Caco-2 (cell line): ENCODE measurements around the gene IGDCC3. TPM values are rescaled to one million over a fixed set of nuclear protein-coding genes. Genes with fewer than 3 reads are reported as not detected.

Experiments
- BruUV-seq: library from RNA; stranded (reverse); fragments of 400-500 nt; replicated peaks from 2 replicates; lab custom pipeline; 2021; lab: Mats Ljungman, UMichigan
- CTCF ChIA-PET: fragments of 300-600 bp; sonication (Branson Sonifier 250); formaldehyde crosslinking; loops from one replicate; lab custom pipeline; 2022; ENCODE audit warnings: antibody characterized with exemption; lab: Charles Lee
- POLR2A ChIA-PET: fragments of 300-600 bp; sonication (Branson Sonifier 250); formaldehyde crosslinking; loops from one replicate; lab custom pipeline; 2022; ENCODE audit warnings: antibody characterized with exemption; lab: Charles Lee
- DNase-seq, 2 experiments: peaks; one replicate each; pipeline versions ENCODE4 v3.0.0 to v3.0.0-alpha.2; 2020 to 2022
- H3K27me3 ChIP-seq: replicated peaks from 2 replicates; pipeline ENCODE4 v1.6.0; 2011; ENCODE audit warnings: low read length; ENCODE audit not compliant: control insufficient read depth, insufficient read depth
- H3K36me3 ChIP-seq: 2 replicates; pipeline ENCODE4 v1.5.1; 2011; ENCODE audit warnings: low read length; ENCODE audit not compliant: control insufficient read depth, insufficient read depth
- H3K4me1 ChIP-seq: fragments of 250-450 bp; sonication (Bioruptor Pico); 2 replicates; pipeline ENCODE4 v1.5.1; 2020; ENCODE audit warnings: mild to moderate bottlenecking
- H3K4me3 ChIP-seq: 2 replicates; pipeline ENCODE4 v1.5.1; 2011; ENCODE audit warnings: low read depth, mild to moderate bottlenecking, control low read depth, low read length
- H3K9me3 ChIP-seq: fragments of 250-450 bp; sonication (Bioruptor Pico); 2 replicates; pipeline ENCODE4 v1.5.1; 2020; ENCODE audit warnings: mild to moderate bottlenecking, moderate library complexity
- H3K27ac Mint-ChIP-seq: one replicate; pipeline ENCODE4 v1.8.0; 2022; ENCODE audit warnings: mixed read lengths; ENCODE audit not compliant: unreplicated experiment
- H3K27me3 Mint-ChIP-seq: one replicate; pipeline ENCODE4 v1.8.0; 2022; ENCODE audit warnings: mixed read lengths; ENCODE audit not compliant: insufficient read depth, unreplicated experiment
- H3K36me3 Mint-ChIP-seq: one replicate; pipeline ENCODE4 v1.8.0; 2022; ENCODE audit warnings: mild to moderate bottlenecking, mixed read lengths; ENCODE audit not compliant: insufficient read depth, unreplicated experiment
- H3K4me1 Mint-ChIP-seq: one replicate; pipeline ENCODE4 v1.8.0; 2022; ENCODE audit warnings: low read depth, mixed read lengths; ENCODE audit not compliant: unreplicated experiment
- H3K4me3 Mint-ChIP-seq: one replicate; pipeline ENCODE4 v1.8.0; 2022; ENCODE audit warnings: mild to moderate bottlenecking, moderate library complexity, mixed read lengths; ENCODE audit not compliant: unreplicated experiment
- H3K9me3 Mint-ChIP-seq: one replicate; pipeline ENCODE4 v1.8.0; 2022; ENCODE audit warnings: mixed read lengths; ENCODE audit not compliant: unreplicated experiment
- intact Hi-C: fragments of 100-400 bp; cut with micrococcal nuclease; formaldehyde crosslinking; loops from one replicate; pipeline ENCODE4 v1.10.0; 2022; ENCODE audit not compliant: unreplicated experiment
- total RNA-seq: library from RNA; stranded (reverse); gene quantifications from 2 replicates; pipeline ENCODE4 v1.2.3, GENCODE V29; 2022
- TF ChIP-seq, protein P1 (sequence below), 2 experiments: fragments of 200-600 bp in 1 of 2; IDR thresholded peaks; 1 replicate in 1 of 2; 2 replicates in 1 of 2; pipeline versions ENCODE4 v1.5.1 to v1.8.0; 2011 to 2022; ENCODE audit warnings: antibody characterized with exemption in 1 of 2, control low read depth in 1 of 2, inconsistent platforms in 1 of 2, low read depth in 1 of 2, low read length in 1 of 2, mild to moderate bottlenecking in 1 of 2, moderate library complexity in 1 of 2; ENCODE audit not compliant: insufficient read depth in 1 of 2, severe bottlenecking in 1 of 2, unreplicated experiment in 1 of 2

Gene IGDCC3
- total RNA-seq, 1 experiment from 2014 or later: 51.2 TPM

DNA sequence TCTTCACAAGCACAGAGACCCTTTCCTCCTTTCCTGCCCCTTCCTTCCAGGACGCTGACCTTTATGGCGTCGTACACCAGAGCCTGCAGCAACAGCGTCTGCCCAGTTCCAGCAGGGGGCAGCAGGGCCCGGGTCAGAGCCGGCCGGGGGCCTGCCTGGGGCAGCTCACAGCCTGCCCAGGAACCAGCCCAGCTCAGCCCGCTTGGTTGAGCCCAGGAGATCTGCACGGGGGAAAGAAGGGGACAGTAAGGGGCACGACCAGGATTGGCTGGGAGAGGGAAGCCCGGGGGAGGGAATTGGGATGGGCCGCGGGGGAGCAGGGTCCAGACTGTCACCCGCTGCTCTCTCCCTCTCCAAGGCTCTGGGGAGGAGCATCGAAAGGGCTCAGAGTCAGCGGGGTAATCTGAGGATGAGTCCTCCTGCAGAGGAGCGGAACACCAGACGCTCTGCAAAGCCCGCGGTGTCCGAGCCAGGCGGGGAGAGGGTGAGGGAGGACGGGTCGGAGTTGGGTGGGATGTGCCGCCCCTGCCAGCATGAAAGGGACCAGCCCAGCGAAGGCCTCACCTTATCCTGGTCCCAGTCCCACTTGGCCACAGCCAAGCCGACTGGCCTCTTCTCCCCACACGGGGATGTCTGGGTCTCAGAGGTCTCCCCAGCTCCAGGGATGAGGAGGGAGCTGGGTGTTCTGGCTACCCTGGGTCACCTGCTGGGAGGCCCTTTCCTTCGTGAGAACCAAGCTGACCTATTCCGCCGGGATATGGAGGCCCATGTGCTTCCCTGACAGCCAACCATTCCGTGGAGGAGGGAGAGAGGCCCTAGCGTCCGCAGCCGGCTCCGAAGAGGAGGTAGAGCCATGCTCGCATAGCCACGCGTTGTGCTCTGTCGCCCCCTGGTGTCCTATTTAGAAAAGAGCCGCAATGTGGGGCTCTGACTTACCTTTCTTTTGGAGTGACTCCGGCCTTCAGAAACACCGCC is 7.4 kb upstream of the IGDCC3 start:
- peak overlapping the region; percentile 83 for H3K27ac Mint-ChIP-seq
- H3K4me3 ChIP-seq: peak overlapping the region; percentile 25

DNA sequence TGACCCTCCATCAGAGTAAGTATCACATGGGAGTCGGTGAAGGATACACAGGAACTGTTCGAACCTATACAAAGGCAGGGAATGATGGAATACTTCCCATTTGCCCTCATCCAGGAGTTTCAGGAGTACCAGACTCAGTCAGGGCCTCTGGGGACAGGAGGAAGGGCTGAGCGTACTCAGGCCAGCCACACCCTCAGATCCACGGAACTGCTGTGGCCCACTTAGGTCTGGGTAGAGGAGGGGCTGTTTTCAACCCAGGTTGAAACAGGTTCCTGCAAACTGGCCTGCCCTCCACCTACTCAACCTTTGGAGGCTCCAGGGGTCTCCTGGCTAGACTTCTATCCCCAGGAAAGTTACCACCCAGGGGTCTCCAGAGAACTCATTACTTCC is 6.7 kb upstream of the IGDCC3 start:
- no peaks in the 10 kb centered on the region for H3K27me3 Mint-ChIP-seq
- H3K4me3 ChIP-seq: no peak overlapping the region
- H3K4me3 Mint-ChIP-seq: peak overlapping the region; percentile 72
- ChIA-PET POLR2A (interaction anchor here (1.1 kb wide), 1 partner anchor 80 kb away, joined by 4 read pairs; the partner anchor contains the start of gene RNU5B-1), CTCF (interaction anchor here (0.6 to 2.9 kb wide), 10 partner anchors 8 to 85 kb away, joined by 3 to 23 read pairs (median 4); partner anchors contain the start of gene RNU5B-1)
- H3K9me3 Mint-ChIP-seq: no peaks in the 10 kb centered on the region
- no peak for DNase-seq
- H3K4me1 ChIP-seq: peaks cover 13% of the 10 kb centered on the region
- H3K36me3 Mint-ChIP-seq: no peaks in the 10 kb centered on the region
- TF ChIP-seq, protein P1, sequence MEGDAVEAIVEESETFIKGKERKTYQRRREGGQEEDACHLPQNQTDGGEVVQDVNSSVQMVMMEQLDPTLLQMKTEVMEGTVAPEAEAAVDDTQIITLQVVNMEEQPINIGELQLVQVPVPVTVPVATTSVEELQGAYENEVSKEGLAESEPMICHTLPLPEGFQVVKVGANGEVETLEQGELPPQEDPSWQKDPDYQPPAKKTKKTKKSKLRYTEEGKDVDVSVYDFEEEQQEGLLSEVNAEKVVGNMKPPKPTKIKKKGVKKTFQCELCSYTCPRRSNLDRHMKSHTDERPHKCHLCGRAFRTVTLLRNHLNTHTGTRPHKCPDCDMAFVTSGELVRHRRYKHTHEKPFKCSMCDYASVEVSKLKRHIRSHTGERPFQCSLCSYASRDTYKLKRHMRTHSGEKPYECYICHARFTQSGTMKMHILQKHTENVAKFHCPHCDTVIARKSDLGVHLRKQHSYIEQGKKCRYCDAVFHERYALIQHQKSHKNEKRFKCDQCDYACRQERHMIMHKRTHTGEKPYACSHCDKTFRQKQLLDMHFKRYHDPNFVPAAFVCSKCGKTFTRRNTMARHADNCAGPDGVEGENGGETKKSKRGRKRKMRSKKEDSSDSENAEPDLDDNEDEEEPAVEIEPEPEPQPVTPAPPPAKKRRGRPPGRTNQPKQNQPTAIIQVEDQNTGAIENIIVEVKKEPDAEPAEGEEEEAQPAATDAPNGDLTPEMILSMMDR (IDR thresholded peaks at IDR 0.05; ENCODE audit: insufficient read depth in 1 of 2, low read depth in 1 of 2, low read length in 1 of 2, severe bottlenecking in 1 of 2, unreplicated experiment in 1 of 2): no peak
- intact Hi-C loops: loop anchor here (2.0 kb wide), 2 partner anchors 16 to 30 kb away; no protein-coding TSS in a partner anchor
- H3K4me1 Mint-ChIP-seq: peaks cover 27% of the 10 kb centered on the region
- peak overlapping the region; percentile 83 for H3K27ac Mint-ChIP-seq
- H3K27me3 ChIP-seq: no peaks in the 10 kb centered on the region
- no TSS peak for BruUV-seq
- no peaks in the 10 kb centered on the region for H3K9me3 ChIP-seq
- no peaks in the 10 kb centered on the region for H3K36me3 ChIP-seq

More for the DNA sequence above, 7.4 kb upstream of the IGDCC3 start:
- Histone ChIP-seq H3K9me3 (no peaks in the 10 kb centered on the region), H3K36me3 (no peaks in the 10 kb centered on the region), H3K27me3 (no peaks in the 10 kb centered on the region), H3K4me1 (peaks cover 13% of the 10 kb centered on the region)
- no peaks in the 10 kb centered on the region for H3K36me3 Mint-ChIP-seq
- peak; percentile 85 to 90 for DNase-seq
- intact Hi-C loops: loop anchor here (1.0 to 2.0 kb wide), 3 partner anchors 16 to 67 kb away; no protein-coding TSS in a partner anchor
- POLR2A ChIA-PET: interaction anchor here (0.6 to 1.1 kb wide), 2 partner anchors 80 to 1579 kb away, joined by 4 read pairs; partner anchors contain the start of gene RNU5B-1
- TF ChIP-seq, protein P1 (IDR thresholded peaks at IDR 0.05; ENCODE audit: insufficient read depth in 1 of 2, low read depth in 1 of 2, low read length in 1 of 2, severe bottlenecking in 1 of 2, unreplicated experiment in 1 of 2): peak; percentile 80 to 87
- no peaks in the 10 kb centered on the region for H3K27me3 Mint-ChIP-seq
- CTCF ChIA-PET: interaction anchor here (0.6 to 2.9 kb wide), 11 partner anchors 8 to 85 kb away, joined by 3 to 23 read pairs (median 4); partner anchors contain the start of gene RNU5B-1
- peak overlapping the region; percentile 72 for H3K4me3 Mint-ChIP-seq
- H3K9me3 Mint-ChIP-seq: no peaks in the 10 kb centered on the region
- BruUV-seq: no TSS peak
- peaks cover 27% of the 10 kb centered on the region for H3K4me1 Mint-ChIP-seq

DNA sequence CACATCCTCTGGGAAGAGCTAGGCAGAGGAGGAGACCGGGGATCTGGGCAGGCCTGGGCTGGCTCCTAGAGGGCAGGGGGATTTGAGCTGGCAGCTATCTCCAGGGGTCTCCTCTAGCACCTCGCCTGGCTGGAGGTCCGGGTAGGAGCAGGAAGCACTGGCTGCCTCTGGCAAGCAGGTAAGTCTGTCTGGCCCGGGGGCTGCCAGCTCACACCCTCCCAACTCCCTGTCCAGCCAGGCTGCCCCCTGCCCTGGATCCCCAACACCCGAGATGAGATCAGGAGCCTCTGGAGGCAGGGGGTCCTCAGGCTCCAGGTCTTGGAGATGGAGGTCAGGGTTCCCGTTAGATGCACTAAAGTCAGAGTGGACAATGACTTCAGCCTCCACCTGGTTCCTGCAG is 6.2 kb upstream of the IGDCC3 start:
- TF ChIP-seq, protein P1 (IDR thresholded peaks at IDR 0.05; ENCODE audit: insufficient read depth in 1 of 2, low read depth in 1 of 2, low read length in 1 of 2, severe bottlenecking in 1 of 2, unreplicated experiment in 1 of 2): no peak
- Mint-ChIP-seq H3K27ac (no peak overlapping the region), H3K4me3 (no peak overlapping the region), H3K27me3 (no peaks in the 10 kb centered on the region), H3K4me1 (peaks cover 27% of the 10 kb centered on the region), H3K36me3 (no peaks in the 10 kb centered on the region), H3K9me3 (no peaks in the 10 kb centered on the region)
- no TSS peak for BruUV-seq
- POLR2A ChIA-PET: no interaction called here
- Histone ChIP-seq H3K27me3 (no peaks in the 10 kb centered on the region), H3K36me3 (no peaks in the 10 kb centered on the region), H3K4me1 (peaks cover 14% of the 10 kb centered on the region), H3K9me3 (no peaks in the 10 kb centered on the region), H3K4me3 (no peak overlapping the region)
- CTCF ChIA-PET: interaction anchor here (2.9 kb wide), 1 partner anchor 17 kb away, joined by 22 read pairs; no protein-coding TSS in a partner anchor
- no peak for DNase-seq
- intact Hi-C loops: loop anchor here (2.0 kb wide), 2 partner anchors 17 to 29 kb away; no protein-coding TSS in a partner anchor
